NCI-H1436 treated with DMSO at 0.1 percent for 48 hours (cell line): ENCODE results near the gene EYA2.

ENCODE experiments used
- DNase-seq: peaks from one replicate; lab custom pipeline; 2025; lab: John Stamatoyannopoulos, UW

The EYA2 gene

GRCh38 chr20:47066484-47067270, 172.0 kb downstream of the EYA2 start:
- no peak for DNase-seq

- no peak for DNase-seq
Observed at GRCh38 chr20:47067776-47068175, 173.1 kb downstream of the EYA2 start.

DNA sequence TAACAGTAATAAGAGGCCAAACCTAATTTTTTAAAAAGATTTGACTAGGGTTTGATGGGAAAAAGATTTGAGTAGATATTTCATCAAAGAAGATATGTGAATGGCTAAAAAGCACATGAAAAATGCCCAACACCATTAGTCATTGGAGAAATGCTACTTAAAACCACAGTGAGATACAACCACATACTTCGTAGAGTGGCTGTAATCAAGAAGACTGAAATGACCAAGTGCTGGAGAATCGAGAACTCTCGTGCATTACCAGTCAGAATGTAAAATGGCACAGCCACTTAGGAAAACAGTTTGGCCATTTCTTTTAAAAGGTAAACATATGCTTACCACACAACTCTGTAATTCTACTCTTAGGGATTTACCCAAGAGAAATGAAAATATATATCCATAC, 175.5 kb downstream of the EYA2 start:
- DNase-seq, result no peak

GRCh38 chr20:47071646-47072185, 177.1 kb downstream of the EYA2 start:
- no peak for DNase-seq

GRCh38 chr20:47073766-47074475, 179.3 kb downstream of the EYA2 start:
- DNase-seq, result no peak

- no peak for DNase-seq
Observed at GRCh38 chr20:47075263-47075662, 180.6 kb downstream of the EYA2 start.

GRCh38 chr20:47079047-47079446, 184.4 kb downstream of the EYA2 start:
- DNase-seq, result no peak

DNA sequence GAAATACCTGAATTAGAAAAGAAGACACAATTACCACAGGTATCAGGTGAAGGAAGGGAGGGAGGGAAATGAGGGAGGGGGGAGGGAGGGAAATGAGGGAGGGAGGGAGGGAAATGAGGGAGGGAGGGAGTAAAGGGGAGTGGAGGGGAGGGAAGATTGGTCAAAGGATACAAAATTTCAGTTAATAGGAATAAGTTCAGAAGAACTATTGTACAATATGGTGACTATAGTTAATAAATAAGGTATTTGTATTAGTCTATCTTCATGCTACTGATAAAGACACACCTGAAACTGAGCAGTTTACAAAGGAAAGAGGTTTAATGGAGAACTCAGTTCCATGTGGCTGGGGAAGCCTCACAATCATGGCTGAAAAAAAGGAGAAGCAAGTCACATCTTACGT, 185.7 kb downstream of the EYA2 start:
- DNase-seq, result no peak

DNA sequence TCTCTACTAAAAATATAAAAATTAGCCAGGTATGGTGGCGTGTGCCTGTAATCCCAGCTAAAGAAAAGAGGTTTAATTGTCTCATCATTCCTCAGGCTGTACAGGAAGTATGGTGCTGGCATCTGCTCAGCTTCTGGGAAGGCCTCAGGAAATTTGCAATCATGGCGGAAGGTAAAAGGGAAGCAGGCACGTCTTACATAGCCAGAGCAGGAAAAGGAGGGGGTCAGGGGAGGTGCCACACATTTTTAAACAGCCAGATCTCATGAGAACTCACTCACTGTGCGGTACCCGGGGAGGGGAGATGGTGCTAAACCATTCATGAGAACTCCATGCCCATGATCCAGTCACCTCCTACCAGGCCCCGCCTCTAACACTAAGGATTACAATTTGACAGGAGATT, 191.7 kb downstream of the EYA2 start:
- no peak for DNase-seq

DNA sequence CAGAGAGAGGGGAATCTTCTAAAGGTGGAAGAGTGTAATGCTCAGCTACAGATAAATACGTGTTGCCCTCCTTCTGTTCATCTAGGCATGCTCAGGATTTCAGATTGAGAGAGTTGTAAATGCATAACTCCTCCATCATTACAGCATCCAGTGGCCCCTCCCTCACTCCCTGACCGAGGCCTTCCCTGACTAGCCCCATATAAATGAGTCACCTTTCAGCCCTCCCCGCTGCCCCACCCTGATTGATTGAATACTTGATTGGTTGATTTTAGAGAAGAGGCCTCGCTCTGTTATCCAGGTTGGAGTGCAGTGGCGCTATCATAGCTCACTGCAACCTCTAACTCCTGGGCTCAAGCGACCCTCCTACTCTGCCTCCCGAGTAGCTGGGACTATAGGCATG, 193.7 kb downstream of the EYA2 start:
- DNase-seq, result no peak

GRCh38 chr20:47089151-47089550, 194.5 kb downstream of the EYA2 start:
- DNase-seq, result no peak

- no peak for DNase-seq
Observed at GRCh38 chr20:47090835-47091234, 196.2 kb downstream of the EYA2 start.

- DNase-seq, result no peak
Observed at GRCh38 chr20:47093320-47093966, 198.8 kb downstream of the EYA2 start.

DNA sequence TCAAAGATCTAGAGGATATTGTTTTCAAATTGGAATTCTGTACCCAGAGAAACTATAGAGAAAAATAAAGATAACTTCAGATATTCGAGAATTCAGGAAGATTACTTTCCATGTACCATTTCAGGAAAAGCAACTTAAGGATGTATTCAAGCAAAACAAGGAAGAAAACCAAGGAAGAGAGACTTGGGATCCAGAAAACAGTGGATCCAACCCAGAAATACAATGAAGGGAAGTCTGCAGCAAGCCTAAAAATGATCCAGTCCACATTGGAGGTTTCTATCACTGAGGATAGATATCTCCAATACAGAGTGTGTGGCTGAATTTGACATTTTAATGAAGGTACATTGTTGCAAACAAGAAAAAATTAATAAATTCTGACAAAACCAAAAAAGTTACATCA, 201.0 kb downstream of the EYA2 start:
- DNase-seq, result no peak

GRCh38 chr20:47097691-47098622, 203.3 kb downstream of the EYA2 start:
- DNase-seq, result no peak

- no peak for DNase-seq
Observed at GRCh38 chr20:47099093-47099492, 204.4 kb downstream of the EYA2 start.

GRCh38 chr20:47099825-47100441, 205.3 kb downstream of the EYA2 start:
- DNase-seq, result no peak

DNA sequence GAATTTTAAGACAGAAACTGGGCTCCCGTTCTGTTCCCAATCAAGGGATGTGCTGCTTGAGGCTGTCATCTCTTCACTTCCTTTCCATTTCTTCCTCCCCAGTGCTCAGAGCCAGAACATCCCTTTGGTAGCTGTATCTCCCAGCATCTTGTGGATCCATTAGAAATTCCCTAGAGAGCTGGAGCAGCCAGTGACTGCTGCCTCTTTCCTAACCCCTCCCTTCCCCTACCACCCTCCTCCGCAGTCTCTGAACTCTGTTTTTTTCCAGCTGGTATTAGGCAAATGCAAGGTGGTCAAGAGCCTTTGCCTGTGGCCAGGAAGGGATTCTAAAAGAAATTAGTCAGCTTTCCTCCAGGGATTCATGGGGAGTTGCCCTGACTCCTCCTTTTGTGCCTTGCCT, 208.0 kb downstream of the EYA2 start:
- no peak for DNase-seq

DNA sequence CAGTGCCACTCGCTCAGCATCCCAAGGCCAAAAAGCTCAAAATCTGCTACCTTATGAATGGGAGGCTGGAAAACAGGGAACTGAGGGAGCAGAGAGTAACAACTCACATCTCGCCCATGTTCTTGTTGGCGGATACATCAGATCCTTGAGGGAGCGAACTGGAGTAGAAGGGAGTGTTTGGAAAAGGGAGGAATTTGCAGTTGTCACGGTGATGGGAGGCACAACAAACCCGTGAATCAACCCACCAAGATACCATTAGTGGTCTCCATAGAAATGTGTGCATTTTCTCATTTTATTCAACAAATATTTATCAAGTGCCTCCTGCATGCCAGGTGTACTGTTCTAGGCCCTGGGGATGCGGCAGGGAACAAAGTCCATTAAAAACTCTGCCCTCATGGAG, 212.1 kb downstream of the EYA2 start:
- DNase-seq, result no peak

GRCh38 chr20:47108994-47109393, 214.4 kb downstream of the EYA2 start:
- no peak for DNase-seq

GRCh38 chr20:47110819-47111218, 216.2 kb downstream of the EYA2 start:
- DNase-seq, result no peak
